T-helper 2 cell treated with Interferon-gamma antibody and Interleukin-4, amounts not matched to agents 100 ng/mL and 5 ng/mL, for 36 hours (primary cell): Measurements from ENCODE around the gene HCN2. TPM values are rescaled to one million over a fixed set of nuclear protein-coding genes. Genes with fewer than 3 reads are reported as not detected.

Experiments used
- intact Hi-C: fragments of 100-400 bp; cut with micrococcal nuclease; formaldehyde crosslinking; loops from one replicate; pipeline ENCODE4 v1.15.1; 2023
- total RNA-seq: library from RNA; stranded (reverse); gene quantifications from 2 replicates; pipeline ENCODE4 v1.2.3, GENCODE V29; 2022

The HCN2 gene
- total RNA-seq, 1 donor from 2014 or later, result 1.5 TPM

- intact Hi-C loops, result loop anchor here (5.0 kb wide), 1 partner anchor 148 kb away; no protein-coding TSS in a partner anchor
Measured at GRCh38 chr19:584240-585001, 5.3 kb upstream of the HCN2 start.

GRCh38 chr19:585146-585545 lies 4.5 kb upstream of the HCN2 start:
- intact Hi-C loops, result loop anchor here (5.0 kb wide), 1 partner anchor 147 kb away; no protein-coding TSS in a partner anchor

GRCh38 chr19:585551-586110 lies 4.0 kb upstream of the HCN2 start:
- intact Hi-C loops, result loop anchor here (1.0 to 5.0 kb wide), 2 partner anchors 42 to 147 kb away; no protein-coding TSS in a partner anchor

- intact Hi-C loops, result loop anchor here (5.0 kb wide), 1 partner anchor 144 kb away; no protein-coding TSS in a partner anchor
Measured at GRCh38 chr19:588093-588740, 1.5 kb upstream of the HCN2 start.

- intact Hi-C loops, result loop anchor here (5.0 kb wide), 1 partner anchor 143 kb away; no protein-coding TSS in a partner anchor
Measured at GRCh38 chr19:588741-589692, 664 bp upstream of the HCN2 start.

GRCh38 chr19:590396-590745 lies 690 bp downstream of the HCN2 start:
- intact Hi-C loops, result no loop called here

GRCh38 chr19:590750-591098 lies 1.0 kb downstream of the HCN2 start:
- intact Hi-C loops, result no loop called here

- intact Hi-C loops, result no loop called here
Measured at GRCh38 chr19:591099-591958, 1.6 kb downstream of the HCN2 start.

- intact Hi-C loops, result no loop called here
Measured at GRCh38 chr19:592101-592500, 2.4 kb downstream of the HCN2 start.

GRCh38 chr19:593055-593454 lies 3.4 kb downstream of the HCN2 start:
- intact Hi-C loops, result no loop called here

- intact Hi-C loops, result no loop called here
Measured at GRCh38 chr19:593505-593904, 3.8 kb downstream of the HCN2 start.

GRCh38 chr19:594265-594870 lies 4.7 kb downstream of the HCN2 start:
- intact Hi-C loops, result no loop called here

- intact Hi-C loops, result no loop called here
Measured at GRCh38 chr19:595326-596262, 5.9 kb downstream of the HCN2 start.

- intact Hi-C loops, result no loop called here
Measured at GRCh38 chr19:596263-596655, 6.6 kb downstream of the HCN2 start.

- intact Hi-C loops, result no loop called here
Measured at GRCh38 chr19:597406-598315, 8.0 kb downstream of the HCN2 start.

GRCh38 chr19:601310-601709 lies 11.6 kb downstream of the HCN2 start:
- intact Hi-C loops, result no loop called here

- intact Hi-C loops, result no loop called here
Measured at GRCh38 chr19:601790-602189, 12.1 kb downstream of the HCN2 start.
